ENCODE data around the gene MLF1.

Gene MLF1

GRCh38 chr3:158642005-158642404 lies 71.0 kb downstream of the MLF1 start:
- H3K27ac ChIP-seq (ENCODE audit: low read depth, low read length), result no peak overlapping the region

GRCh38 chr3:158642474-158643210 lies 71.6 kb downstream of the MLF1 start:
- H3K36me3 ChIP-seq (ENCODE audit: control insufficient read depth in 5 of 5, insufficient read depth in 5 of 5, low read length in 5 of 5), result peaks cover 0 to 10% (median 4%) of the 10 kb centered on the region in 5 donors
- H3K27ac ChIP-seq (ENCODE audit: low read depth, low read length), result no peak overlapping the region
- no peaks in the 10 kb centered on the region for H3K27me3 ChIP-seq (ENCODE audit: control insufficient read depth in 5 of 5, insufficient read depth in 4 of 5, low read length in 5 of 5)
- H3K9ac ChIP-seq (ENCODE audit: low read length in 5 of 5), result no peak overlapping the region
- no peak overlapping the region for H3K4me3 ChIP-seq (ENCODE audit: low read depth in 1 of 5, low read length in 5 of 5)
- no peaks in the 10 kb centered on the region for H3K9me3 ChIP-seq (ENCODE audit: control insufficient read depth in 5 of 5, low read length in 5 of 5)
- H3K4me1 ChIP-seq (ENCODE audit: control insufficient read depth in 5 of 5, insufficient read depth in 5 of 5, low read length in 5 of 5), result peaks cover 4 to 22% (median 16%) of the 10 kb centered on the region in 5 donors

More at GRCh38 chr3:158642005-158642404, 71.0 kb downstream of the MLF1 start:
- H3K4me1 ChIP-seq (ENCODE audit: control insufficient read depth in 5 of 5, insufficient read depth in 5 of 5, low read length in 5 of 5), result peaks cover 4 to 22% (median 16%) of the 10 kb centered on the region in 5 donors
- no peak overlapping the region for H3K9ac ChIP-seq (ENCODE audit: low read length in 5 of 5)
- no peak overlapping the region for H3K4me3 ChIP-seq (ENCODE audit: low read depth in 1 of 5, low read length in 5 of 5)
- H3K36me3 ChIP-seq (ENCODE audit: control insufficient read depth in 5 of 5, insufficient read depth in 5 of 5, low read length in 5 of 5), result peaks cover 0 to 10% (median 3%) of the 10 kb centered on the region in 5 donors
- no peaks in the 10 kb centered on the region for H3K9me3 ChIP-seq (ENCODE audit: control insufficient read depth in 5 of 5, low read length in 5 of 5)
- no peaks in the 10 kb centered on the region for H3K27me3 ChIP-seq (ENCODE audit: control insufficient read depth in 5 of 5, insufficient read depth in 4 of 5, low read length in 5 of 5)

- H3K27ac ChIP-seq (ENCODE audit: low read depth, low read length), result peak within 1 kb of the TSS; percentile 95
- no peaks in the 10 kb centered on the region for H3K9me3 ChIP-seq (ENCODE audit: control insufficient read depth in 5 of 5, low read length in 5 of 5)
- peaks cover 0 to 16% (median 10%) of the 10 kb centered on the region in 5 donors for H3K36me3 ChIP-seq (ENCODE audit: control insufficient read depth in 5 of 5, insufficient read depth in 5 of 5, low read length in 5 of 5)
- H3K4me3 ChIP-seq (ENCODE audit: low read depth in 1 of 5, low read length in 5 of 5), result peak within 1 kb of the TSS; percentile 67 to 95 (median 93)
- peak within 1 kb of the TSS; percentile 87 to 97 (median 95) for H3K9ac ChIP-seq (ENCODE audit: low read length in 5 of 5)
- H3K4me1 ChIP-seq (ENCODE audit: control insufficient read depth in 5 of 5, insufficient read depth in 5 of 5, low read length in 5 of 5), result peaks cover 4 to 22% (median 16%) of the 10 kb centered on the region in 5 donors
- no peaks in the 10 kb centered on the region for H3K27me3 ChIP-seq (ENCODE audit: control insufficient read depth in 5 of 5, insufficient read depth in 4 of 5, low read length in 5 of 5)
Observed at GRCh38 chr3:158644345-158644908, 73.4 kb downstream of the MLF1 start, which contains the start of gene GFM1. GFM1 (plus strand) TSS chr3:158644527; CDS start chr3:158644635, 108 bp downstream.

- Histone ChIP-seq H3K27me3 (ENCODE audit: control insufficient read depth in 5 of 5, insufficient read depth in 4 of 5, low read length in 5 of 5) (no peaks in the 10 kb centered on the region), H3K4me3 (ENCODE audit: low read depth in 1 of 5, low read length in 5 of 5) (no peak overlapping the region), H3K36me3 (ENCODE audit: control insufficient read depth in 5 of 5, insufficient read depth in 5 of 5, low read length in 5 of 5) (peaks cover 26 to 54% (median 45%) of the 10 kb centered on the region in 5 donors), H3K9me3 (ENCODE audit: control insufficient read depth in 5 of 5, low read length in 5 of 5) (no peaks in the 10 kb centered on the region), H3K9ac (ENCODE audit: low read length in 5 of 5) (no peak overlapping the region), H3K4me1 (ENCODE audit: control insufficient read depth in 5 of 5, insufficient read depth in 5 of 5, low read length in 5 of 5) (peaks cover 4 to 27% (median 16%) of the 10 kb centered on the region in 5 donors), H3K27ac (ENCODE audit: low read depth, low read length) (peak overlapping the region; percentile 49)
Observed at GRCh38 chr3:158649791-158650190, 78.8 kb downstream of the MLF1 start.

- Histone ChIP-seq H3K36me3 (ENCODE audit: control insufficient read depth in 5 of 5, insufficient read depth in 5 of 5, low read length in 5 of 5) (peaks cover 33 to 64% (median 50%) of the 10 kb centered on the region in 5 donors), H3K27ac (ENCODE audit: low read depth, low read length) (no peak overlapping the region), H3K4me3 (ENCODE audit: low read depth in 1 of 5, low read length in 5 of 5) (no peak overlapping the region), H3K9ac (ENCODE audit: low read length in 5 of 5) (no peak overlapping the region), H3K9me3 (ENCODE audit: control insufficient read depth in 5 of 5, low read length in 5 of 5) (no peaks in the 10 kb centered on the region), H3K27me3 (ENCODE audit: control insufficient read depth in 5 of 5, insufficient read depth in 4 of 5, low read length in 5 of 5) (no peaks in the 10 kb centered on the region), H3K4me1 (ENCODE audit: control insufficient read depth in 5 of 5, insufficient read depth in 5 of 5, low read length in 5 of 5) (peaks cover 0 to 15% (median 2%) of the 10 kb centered on the region in 5 donors)
Observed at GRCh38 chr3:158651192-158651591, 80.2 kb downstream of the MLF1 start.

- no peaks in the 10 kb centered on the region for H3K9me3 ChIP-seq (ENCODE audit: control insufficient read depth in 5 of 5, low read length in 5 of 5)
- no peak overlapping the region for H3K27ac ChIP-seq (ENCODE audit: low read depth, low read length)
- H3K4me3 ChIP-seq (ENCODE audit: low read depth in 1 of 5, low read length in 5 of 5), result no peak overlapping the region
- peaks cover 0 to 15% (median 0%) of the 10 kb centered on the region in 5 donors for H3K4me1 ChIP-seq (ENCODE audit: control insufficient read depth in 5 of 5, insufficient read depth in 5 of 5, low read length in 5 of 5)
- H3K36me3 ChIP-seq (ENCODE audit: control insufficient read depth in 5 of 5, insufficient read depth in 5 of 5, low read length in 5 of 5), result peaks cover 37 to 64% (median 53%) of the 10 kb centered on the region in 5 donors
- no peaks in the 10 kb centered on the region for H3K27me3 ChIP-seq (ENCODE audit: control insufficient read depth in 5 of 5, insufficient read depth in 4 of 5, low read length in 5 of 5)
- no peak overlapping the region for H3K9ac ChIP-seq (ENCODE audit: low read length in 5 of 5)
Observed at GRCh38 chr3:158652463-158652862, 81.5 kb downstream of the MLF1 start.
